ENCODE measurements around the gene CTNNA1. TPM values are rescaled to one million over a fixed set of nuclear protein-coding genes. Genes with fewer than 3 reads are reported as not detected.

Gene CTNNA1
- total and polyA plus RNA-seq, 2 of the 8 experiments (the other 6 are each of a cell fraction or from before 2014, with no cell fraction given): 115 to 349 TPM

DNA sequence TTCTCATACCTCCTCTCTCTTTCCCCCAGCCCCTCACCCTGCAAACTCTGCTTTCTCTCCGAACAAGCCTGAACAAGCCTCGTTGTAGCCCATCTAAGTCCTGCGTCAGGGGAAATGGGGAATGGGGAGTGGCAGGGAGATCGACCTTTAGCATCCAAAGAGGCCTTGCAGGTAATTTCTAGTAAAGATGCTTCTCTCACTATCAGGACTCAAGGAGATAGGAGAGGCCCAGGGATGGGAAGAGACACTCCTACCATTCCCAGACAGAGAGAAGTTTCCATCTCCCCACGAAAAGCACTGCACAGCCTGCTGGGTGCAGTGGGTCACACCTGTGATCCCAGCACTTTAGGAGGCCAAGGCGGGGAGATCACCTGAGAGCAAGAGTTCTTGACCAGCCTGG is 44.4 kb upstream of the CTNNA1 start:
- TF ChIP-seq BACH1 (IDR thresholded peaks at IDR 0.05; ENCODE audit: low read length) (no peak), CEBPB (IDR thresholded peaks at IDR 0.05; ENCODE audit: low read depth, low read length) (no peak), TAF1 (IDR thresholded peaks at IDR 0.05; ENCODE audit: low read depth, low read length) (no peak), SIN3A (conservative IDR thresholded peaks at IDR 0.05 in 1 of 2, IDR thresholded peaks at IDR 0.05 in 1 of 2; ENCODE audit: low read depth in 1 of 2, low read length in 2 of 2) (no peak), EZH2 (IDR thresholded peaks at IDR 0.05; ENCODE audit: low read depth, low read length, severe bottlenecking) (no peak), CHD1 (IDR thresholded peaks at IDR 0.05; ENCODE audit: low read depth, low read length) (no peak)
- TF ChIP-seq, protein P1, sequence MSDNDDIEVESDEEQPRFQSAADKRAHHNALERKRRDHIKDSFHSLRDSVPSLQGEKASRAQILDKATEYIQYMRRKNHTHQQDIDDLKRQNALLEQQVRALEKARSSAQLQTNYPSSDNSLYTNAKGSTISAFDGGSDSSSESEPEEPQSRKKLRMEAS (IDR thresholded peaks at IDR 0.05): 0 out of 2 replicates have a peak, but pooled peaks have one; percentile 26
- peak overlapping the region; percentile 17 for H2BK20ac ChIP-seq (ENCODE audit: low read length)
- H3K4ac ChIP-seq (replicated peaks; ENCODE audit: insufficient read length, low read depth, low read length): peak overlapping the region; percentile 0
- H3K79me1 ChIP-seq (ENCODE audit: low read depth, low read length): no peaks in the 10 kb centered on the region
- ChIA-PET CTCF (ENCODE audit: partially characterized antibody) (interaction anchor here (1.0 to 2.2 kb wide), 4 partner anchors 14 to 98 kb away, joined by 3 to 6 read pairs (median 4); no protein-coding TSS in a partner anchor), POLR2A (ENCODE audit: partially characterized antibody) (interaction anchor here (0.8 kb wide), 1 partner anchor 48 kb away, joined by 3 read pairs; no protein-coding TSS in a partner anchor)
- no peak overlapping the region for H3K14ac ChIP-seq (ENCODE audit: insufficient read length)
- FAIRE-seq (no peak), DNase-seq (ENCODE audit: low read depth in 1 of 2, low spot score in 2 of 2) (no peak)
- 0 out of 2 replicates have a peak overlapping the region, but pooled peaks have one; percentile 59 for H2AK5ac ChIP-seq (ENCODE audit: low read depth, low read length)
- no peaks in the 10 kb centered on the region for H3K9me3 ChIP-seq (ENCODE audit: insufficient read depth in 2 of 2, low read depth in 1 of 2, low read length in 1 of 2)
- WGBS, 2 experiments (ENCODE audit: extremely low coverage in 1 of 2, insufficient coverage in 1 of 2, insufficient read length in 1 of 2, insufficient replicate concordance in 2 of 2, low coverage in 1 of 2, low lambda C conversion rate in 2 of 2, missing lambda C conversion rate in 1 of 2): 60% methylated on average over 6 of the region's 6 CpGs; no CpG with 5 or more reads in 1 of the 2 experiments
- 0 out of 4 replicates have a peak overlapping the region, but pooled peaks of 1 of the 2 experiments have one; percentile 25 for H3K4me2 ChIP-seq (ENCODE audit: insufficient read depth in 1 of 2, low read depth in 2 of 2, low read length in 2 of 2)
- peak overlapping the region; percentile 84; the same call in 1 of the 2 replicates for H2BK12ac ChIP-seq (ENCODE audit: low read depth, low read length)
- no peak overlapping the region for H3K56ac ChIP-seq (replicated peaks; ENCODE audit: insufficient read length, low read depth, low read length)
- peak overlapping the region; percentile 96 for H2AFZ ChIP-seq (ENCODE audit: low read length)
- no peak overlapping the region for H3K23ac ChIP-seq (ENCODE audit: insufficient read length)
- peak overlapping the region; percentile 37; the same call in 1 of the 2 replicates for H2BK5ac ChIP-seq (ENCODE audit: low read depth, low read length)
- H3K4me3 ChIP-seq (ENCODE audit: extremely low read depth in 1 of 4, insufficient read depth in 2 of 4, low read depth in 3 of 4, low read length in 4 of 4): no peak overlapping the region
- peak overlapping the region in 1 of 4 experiments; percentile 34; a peak in 1 of 7 replicates for H3K9ac ChIP-seq (replicated peaks in 1 of 4; ENCODE audit: extremely low read depth in 1 of 4, low read depth in 3 of 4, low read length in 3 of 4)
- H3K27me3 ChIP-seq (replicated peaks in 1 of 4; ENCODE audit: control insufficient read depth in 3 of 4, extremely low read depth in 1 of 4, insufficient read depth in 3 of 4, low read length in 3 of 4): no peaks in the 10 kb centered on the region
- peak overlapping the region; percentile 88 for H2BK120ac ChIP-seq (replicated peaks; ENCODE audit: low read depth, low read length)
- H3K4me1 ChIP-seq (replicated peaks in 1 of 4; ENCODE audit: control insufficient read depth in 3 of 4, insufficient read depth in 4 of 4, low read length in 3 of 4): peaks cover 8 to 16% (median 13%) of the 10 kb centered on the region in 4 experiments; a peak in 6 of 7 replicates
- H2BK15ac ChIP-seq (ENCODE audit: low read length): no peak overlapping the region
- no peaks in the 10 kb centered on the region for H4K20me1 ChIP-seq (replicated peaks in 1 of 2; ENCODE audit: control insufficient read depth in 1 of 2, insufficient read depth in 2 of 2, low read length in 2 of 2)
- peak overlapping the region; percentile 38 for H4K5ac ChIP-seq (ENCODE audit: insufficient read length, low read depth, low read length)
- peak overlapping the region; percentile 26 for H3K18ac ChIP-seq (ENCODE audit: extremely low read depth, low read length)
- no peaks in the 10 kb centered on the region for H3K23me2 ChIP-seq (ENCODE audit: low read depth, low read length)
- peak overlapping the region; percentile 61 for H3K27ac ChIP-seq (ENCODE audit: low read depth, low read length)
- no peaks in the 10 kb centered on the region for H3K79me2 ChIP-seq (ENCODE audit: control insufficient read depth in 1 of 2, insufficient read depth in 2 of 2, low read length in 2 of 2)
- peak overlapping the region; percentile 67 for H4K91ac ChIP-seq (replicated peaks; ENCODE audit: insufficient read length, low read length)
- no peak overlapping the region for H4K8ac ChIP-seq (ENCODE audit: extremely low read depth, insufficient read depth, low read length)
- no peaks in the 10 kb centered on the region for H3K36me3 ChIP-seq (ENCODE audit: control insufficient read depth in 2 of 4, insufficient read depth in 4 of 4, low read length in 3 of 4)
